Body of pancreas (tissue), 4 donors: ENCODE measurements around the gene RNF187.

Experiments used
- POLR2A ChIP-seq, 3 donors: fragments of 450-650 bp; IDR thresholded peaks; one replicate each; pipeline ENCODE4 v1.6.1; 2016; ENCODE audit warnings: antibody characterized with exemption in 3 of 3, mild to moderate bottlenecking in 2 of 3
- TF ChIP-seq, protein P1 (sequence below), 7 experiments: fragments of 450-650 bp in 4 of 7; fragments of 200-600 bp in 3 of 7; sonication (generic) in 3 of 7; IDR thresholded peaks; one replicate each; pipeline ENCODE4 v1.5.1; 2016 to 2019; ENCODE audit warnings: antibody characterized with exemption in 7 of 7

DNA sequence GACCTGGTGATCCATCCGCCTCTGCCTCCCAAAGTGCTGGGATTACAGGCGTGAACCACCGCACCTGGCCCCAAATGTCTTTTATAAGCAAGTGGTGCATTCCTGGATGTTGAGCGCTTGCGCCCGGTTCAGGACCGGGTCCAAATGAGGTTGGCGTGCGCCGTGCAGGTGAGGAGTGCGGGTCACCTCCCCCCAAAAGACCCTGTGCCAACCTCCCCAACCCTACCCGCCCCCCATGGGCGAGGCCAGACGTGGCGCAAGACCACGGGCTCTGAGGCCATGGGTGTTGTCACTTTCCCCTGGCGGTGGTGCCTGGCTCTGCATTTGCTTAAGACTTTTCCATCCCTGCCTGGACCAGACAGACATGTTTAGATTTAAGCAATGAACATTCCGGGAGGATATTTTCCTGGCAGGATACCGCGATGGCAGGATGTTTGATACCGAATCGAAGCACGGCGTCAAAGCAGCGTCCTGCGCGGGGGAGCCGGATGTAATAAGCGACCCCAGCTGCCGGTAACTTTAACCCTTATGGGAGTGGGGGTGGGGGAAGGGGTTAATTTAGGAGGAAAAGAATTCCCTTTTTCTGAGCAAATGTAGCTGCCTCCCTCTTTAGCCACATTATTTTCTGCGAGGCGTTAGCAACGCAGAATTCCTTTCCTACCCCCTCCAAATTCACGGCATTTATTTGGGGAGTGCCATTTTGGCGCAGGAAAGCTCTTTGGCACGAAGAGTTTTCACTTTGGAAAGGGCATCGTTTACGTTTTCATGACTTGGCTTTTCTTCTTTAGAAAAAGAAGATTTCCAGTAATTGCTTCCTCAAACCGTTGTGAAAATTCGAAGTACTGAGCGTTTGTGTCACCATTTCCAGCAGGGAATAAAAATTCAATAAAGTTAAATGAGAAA is 27.8 kb upstream of the RNF187 start:
- TF ChIP-seq, protein P1, sequence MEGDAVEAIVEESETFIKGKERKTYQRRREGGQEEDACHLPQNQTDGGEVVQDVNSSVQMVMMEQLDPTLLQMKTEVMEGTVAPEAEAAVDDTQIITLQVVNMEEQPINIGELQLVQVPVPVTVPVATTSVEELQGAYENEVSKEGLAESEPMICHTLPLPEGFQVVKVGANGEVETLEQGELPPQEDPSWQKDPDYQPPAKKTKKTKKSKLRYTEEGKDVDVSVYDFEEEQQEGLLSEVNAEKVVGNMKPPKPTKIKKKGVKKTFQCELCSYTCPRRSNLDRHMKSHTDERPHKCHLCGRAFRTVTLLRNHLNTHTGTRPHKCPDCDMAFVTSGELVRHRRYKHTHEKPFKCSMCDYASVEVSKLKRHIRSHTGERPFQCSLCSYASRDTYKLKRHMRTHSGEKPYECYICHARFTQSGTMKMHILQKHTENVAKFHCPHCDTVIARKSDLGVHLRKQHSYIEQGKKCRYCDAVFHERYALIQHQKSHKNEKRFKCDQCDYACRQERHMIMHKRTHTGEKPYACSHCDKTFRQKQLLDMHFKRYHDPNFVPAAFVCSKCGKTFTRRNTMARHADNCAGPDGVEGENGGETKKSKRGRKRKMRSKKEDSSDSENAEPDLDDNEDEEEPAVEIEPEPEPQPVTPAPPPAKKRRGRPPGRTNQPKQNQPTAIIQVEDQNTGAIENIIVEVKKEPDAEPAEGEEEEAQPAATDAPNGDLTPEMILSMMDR (IDR thresholded peaks at IDR 0.05) = peak; percentile 43 to 54 (median 44)
- no peak for TF ChIP-seq POLR2A (IDR thresholded peaks at IDR 0.05)
